Right lobe of liver (tissue), 6 donors: ENCODE measurements around the gene UBA3. TPM values are rescaled to one million over a fixed set of nuclear protein-coding genes. Genes with fewer than 3 reads are reported as not detected.

Experiments
- ATAC-seq, 4 donors: fragments of 200-7000 bp; cut with Tn5 transposase; one replicate each; pipeline ENCODE4 v1.9.1; 2020; ENCODE audit warnings: mild to moderate bottlenecking in 4 of 4, moderate library complexity in 4 of 4
- DNase-seq, 3 donors: peaks; one replicate each; pipeline ENCODE4 v3.0.0-alpha.2; 2020
- H3K27ac ChIP-seq, 3 donors: fragments of 200-600 bp; one replicate each; pipeline ENCODE4 v1.8.0; 2022
- H3K27me3 ChIP-seq, 2 donors: fragments of 200-600 bp; one replicate each; pipeline ENCODE4 v1.8.0; 2022
- H3K36me3 ChIP-seq, 4 donors: fragments of 200-600 bp; sonication (generic) in 1 of 4; one replicate each; pipeline versions ENCODE4 v1.5.1 to v1.8.0; 2017 to 2022; ENCODE audit warnings: control low read depth in 1 of 4
- H3K4me1 ChIP-seq, 4 donors: fragments of 200-600 bp; sonication (generic) in 1 of 4; one replicate each; pipeline versions ENCODE4 v1.5.1 to v1.8.0; 2017 to 2022; ENCODE audit warnings: control low read depth in 1 of 4
- H3K4me3 ChIP-seq, 3 donors: fragments of 200-600 bp; one replicate each; pipeline ENCODE4 v1.8.0; 2022
- H3K9me3 ChIP-seq, 4 donors: fragments of 200-600 bp; sonication (generic) in 1 of 4; one replicate each; pipeline versions ENCODE4 v1.5.1 to v1.8.0; 2017 to 2022; ENCODE audit warnings: control low read depth in 1 of 4
- POLR2A ChIP-seq: fragments of 450-650 bp; IDR thresholded peaks from one replicate; pipeline ENCODE4 v1.6.1; 2017; ENCODE audit warnings: antibody characterized with exemption, mild to moderate bottlenecking
- WGBS: methylation state at CpG from one replicate; pipeline ENCODE4 v1.1.6; 2018; ENCODE audit warnings: low coverage, low lambda C conversion rate; ENCODE audit not compliant: insufficient coverage; ENCODE audit errors: missing lambda C conversion rate; 5-methylcytosine and 5-hydroxymethylcytosine counted together
- intact Hi-C, 2 donors: fragments of 100-400 bp; cut with DNase I; formaldehyde crosslinking; loops; one replicate each; pipeline versions ENCODE4 v1.11.2 to v1.14.1; 2022
- total RNA-seq, 6 experiments: library from RNA; depleted of rRNA in 2 of 6; stranded (reverse); fragments of >200 nt in 2 of 6; fragmentation: NEBNext Ultra II Directional in 3 of 6; extraction: Animal tissue kit (Norgen Biotek cat#: 25700) in 3 of 6; gene quantifications; one replicate each; pipeline versions ENCODE4 v1.1.0 to v1.2.4, GENCODE V29; 2016 to 2023
- TF ChIP-seq, protein P1 (sequence below), 4 donors: fragments of 200-600 bp in 3 of 4; fragments of 450-650 bp in 1 of 4; IDR thresholded peaks; one replicate each; pipeline versions ENCODE4 v1.5.1 to v1.8.0; 2016 to 2022; ENCODE audit warnings: antibody characterized with exemption in 4 of 4, mild to moderate bottlenecking in 2 of 4
- donor health status: DM: no; HTN: yes; CAD: no.
- donor health status: DM: no; HTN: no; CAD: no.
- donor health status: DM: no; HTN: no; CAD: no.
- donor health status: DM: no; HTN: yes; CAD: no.
- donor health status: DM: no; HTN: yes; CAD: no.

UBA3 gene
- total RNA-seq, 6 experiments from 2014 or later: 17.2 to 27.3 (median 20.3) TPM

DNA sequence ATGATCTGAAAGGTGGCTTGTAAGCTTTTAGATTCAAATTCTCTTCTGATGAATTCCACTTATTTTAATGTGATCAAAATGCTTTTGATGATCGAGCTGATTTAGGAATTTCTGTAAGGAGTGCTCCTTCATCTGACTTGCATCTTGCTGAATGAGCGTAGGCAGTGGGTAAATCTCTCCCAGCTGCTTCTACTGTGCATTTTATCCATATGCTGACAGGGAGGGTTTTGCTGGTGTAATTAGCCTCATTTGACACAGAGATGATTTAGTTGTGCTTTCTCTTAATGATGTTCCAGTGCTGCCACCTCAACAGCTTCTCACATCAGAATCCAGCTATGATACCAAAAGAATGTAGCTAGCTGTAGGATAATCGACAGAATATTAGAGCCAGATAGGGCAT lies 46.1 kb upstream of the UBA3 start:
- DNase-seq (no peak), ATAC-seq (no peak)
- intact Hi-C loops: no loop called here
- no peak for TF ChIP-seq POLR2A
- TF ChIP-seq, protein P1, sequence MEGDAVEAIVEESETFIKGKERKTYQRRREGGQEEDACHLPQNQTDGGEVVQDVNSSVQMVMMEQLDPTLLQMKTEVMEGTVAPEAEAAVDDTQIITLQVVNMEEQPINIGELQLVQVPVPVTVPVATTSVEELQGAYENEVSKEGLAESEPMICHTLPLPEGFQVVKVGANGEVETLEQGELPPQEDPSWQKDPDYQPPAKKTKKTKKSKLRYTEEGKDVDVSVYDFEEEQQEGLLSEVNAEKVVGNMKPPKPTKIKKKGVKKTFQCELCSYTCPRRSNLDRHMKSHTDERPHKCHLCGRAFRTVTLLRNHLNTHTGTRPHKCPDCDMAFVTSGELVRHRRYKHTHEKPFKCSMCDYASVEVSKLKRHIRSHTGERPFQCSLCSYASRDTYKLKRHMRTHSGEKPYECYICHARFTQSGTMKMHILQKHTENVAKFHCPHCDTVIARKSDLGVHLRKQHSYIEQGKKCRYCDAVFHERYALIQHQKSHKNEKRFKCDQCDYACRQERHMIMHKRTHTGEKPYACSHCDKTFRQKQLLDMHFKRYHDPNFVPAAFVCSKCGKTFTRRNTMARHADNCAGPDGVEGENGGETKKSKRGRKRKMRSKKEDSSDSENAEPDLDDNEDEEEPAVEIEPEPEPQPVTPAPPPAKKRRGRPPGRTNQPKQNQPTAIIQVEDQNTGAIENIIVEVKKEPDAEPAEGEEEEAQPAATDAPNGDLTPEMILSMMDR (IDR thresholded peaks at IDR 0.05): no peak
- Histone ChIP-seq H3K9me3 (no peaks in the 10 kb centered on the region), H3K27me3 (no peaks in the 10 kb centered on the region), H3K36me3 (no peaks in the 10 kb centered on the region), H3K4me3 (no peak overlapping the region), H3K27ac (no peak overlapping the region), H3K4me1 (no peaks in the 10 kb centered on the region)
- WGBS: 68% methylated on average over 2 of the region's 3 CpGs

GRCh38 chr3:69122403-69122802 lies 42.2 kb upstream of the UBA3 start, which contains the start of gene LMOD3:
Gene LMOD3, minus strand, starts transcription at chr3:69122595. Its CDS starts 209 bp downstream, at chr3:69122386.
- ATAC-seq: no peak
- DNase-seq: no peak
- H3K4me1 ChIP-seq: no peaks in the 10 kb centered on the region
- H3K36me3 ChIP-seq: no peaks in the 10 kb centered on the region
- no peak for TF ChIP-seq POLR2A
- TF ChIP-seq, protein P1 (IDR thresholded peaks at IDR 0.05): no peak
- 69% methylated on average over 3 of the region's 3 CpGs for WGBS
- intact Hi-C loops: no loop called here
- H3K27me3 ChIP-seq: no peaks in the 10 kb centered on the region
- no peak within 1 kb of the TSS for H3K4me3 ChIP-seq
- H3K9me3 ChIP-seq: no peaks in the 10 kb centered on the region
- no peak within 1 kb of the TSS for H3K27ac ChIP-seq

GRCh38 chr3:69121950-69122349 lies 41.8 kb upstream of the UBA3 start:
- DNase-seq (no peak), ATAC-seq (no peak)
- intact Hi-C loops: no loop called here
- 55% methylated on average over 8 of the region's 8 CpGs for whole genome bisulfite sequencing
- H3K9me3 ChIP-seq: no peaks in the 10 kb centered on the region
- no peaks in the 10 kb centered on the region for H3K27me3 ChIP-seq
- H3K36me3 ChIP-seq: no peaks in the 10 kb centered on the region
- H3K27ac ChIP-seq: no peak overlapping the region
- no peaks in the 10 kb centered on the region for H3K4me1 ChIP-seq
- no peak overlapping the region for H3K4me3 ChIP-seq
- no peak for TF ChIP-seq POLR2A
- TF ChIP-seq, protein P1 (IDR thresholded peaks at IDR 0.05): no peak

DNA sequence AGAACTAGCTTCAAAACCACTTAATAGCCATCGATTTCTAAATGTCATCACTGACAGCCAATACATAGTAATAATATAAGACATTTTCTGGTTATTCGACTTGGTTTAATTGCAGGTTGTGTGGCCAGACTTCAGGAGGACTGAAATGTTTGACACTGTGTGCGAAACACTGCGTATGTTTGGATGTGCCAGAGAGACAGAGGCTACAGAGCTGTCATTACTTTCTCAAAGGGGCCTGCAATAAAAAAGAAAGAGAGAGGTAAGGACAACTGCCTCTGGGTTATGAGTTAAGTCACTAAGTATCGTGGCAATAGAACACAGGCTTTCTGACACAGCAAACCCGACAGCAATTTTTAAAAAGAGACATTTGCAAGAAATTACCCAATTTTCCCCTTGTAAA lies 41.3 kb upstream of the UBA3 start:
- H3K4me1 ChIP-seq: no peaks in the 10 kb centered on the region
- no peak overlapping the region for H3K4me3 ChIP-seq
- ATAC-seq (no peak), DNase-seq (no peak)
- H3K27ac ChIP-seq: no peak overlapping the region
- H3K9me3 ChIP-seq: no peaks in the 10 kb centered on the region
- intact Hi-C loops: no loop called here
- no peak for TF ChIP-seq POLR2A
- TF ChIP-seq, protein P1 (IDR thresholded peaks at IDR 0.05): no peak
- 68% methylated on average over 6 of the region's 6 CpGs for whole genome bisulfite sequencing
- H3K27me3 ChIP-seq: no peaks in the 10 kb centered on the region
- H3K36me3 ChIP-seq: no peaks in the 10 kb centered on the region
